Measurements from ENCODE around the gene NSUN7. TPM values are rescaled to one million over a fixed set of nuclear protein-coding genes. Genes with fewer than 3 reads are reported as not detected.
A peak's percentile ranks its signal among the peaks of the same experiment; 100 is the strongest.

Gene NSUN7
- total RNA-seq, 2 donors from 2014 or later, result 0.19 TPM; not detected in 1

GRCh38 chr4:40848940-40849339 is 99.2 kb downstream of the NSUN7 start:
- no peak for ATAC-seq
- no peaks in the 10 kb centered on the region for H3K36me3 Mint-ChIP-seq
- H3K27ac Mint-ChIP-seq, result peak overlapping the region; percentile 1 to 55
- no peaks in the 10 kb centered on the region for H3K9me3 Mint-ChIP-seq
- DNase-seq (ENCODE audit: low spot score in 2 of 2), result no peak

GRCh38 chr4:40850496-40850895 is 100.7 kb downstream of the NSUN7 start:
- DNase-seq (ENCODE audit: low spot score in 2 of 2), result no peak
- Mint-ChIP-seq H3K36me3 (no peaks in the 10 kb centered on the region), H3K9me3 (no peaks in the 10 kb centered on the region), H3K27ac (no peak overlapping the region)
- ATAC-seq, result no peak

- H3K36me3 Mint-ChIP-seq, result no peaks in the 10 kb centered on the region
- no peak overlapping the region for H3K27ac Mint-ChIP-seq
- ATAC-seq (no peak), DNase-seq (ENCODE audit: low spot score in 2 of 2) (no peak)
- H3K9me3 Mint-ChIP-seq, result no peaks in the 10 kb centered on the region
These were observed 106.6 kb downstream of the NSUN7 start for GRCh38 chr4:40856277-40856839.

GRCh38 chr4:40856840-40857362 is 107.1 kb downstream of the NSUN7 start:
- no peaks in the 10 kb centered on the region for H3K36me3 Mint-ChIP-seq

DNA sequence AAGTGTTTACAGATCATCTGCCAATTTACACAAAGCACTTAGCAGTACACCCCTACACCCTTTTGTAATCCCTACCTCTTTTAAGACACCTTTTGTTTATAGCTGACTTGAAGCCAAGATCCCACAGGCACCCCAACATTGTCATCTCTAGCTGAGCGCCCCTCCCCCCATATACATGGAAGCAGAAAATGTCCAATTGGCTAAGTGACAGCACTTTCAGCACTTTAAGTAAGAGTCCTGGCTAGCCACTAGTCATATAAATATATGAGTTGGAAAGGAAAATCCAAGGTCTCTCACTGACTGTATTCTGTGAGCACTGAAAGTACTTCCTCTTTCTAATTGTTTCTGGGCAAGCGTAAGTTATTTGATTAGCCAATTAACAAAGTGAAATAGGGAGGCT is 108.2 kb downstream of the NSUN7 start:
- DNase-seq (ENCODE audit: low spot score in 2 of 2) (no peak), ATAC-seq (no peak)
- Mint-ChIP-seq H3K9me3 (no peaks in the 10 kb centered on the region), H3K36me3 (no peaks in the 10 kb centered on the region), H3K27ac (no peak overlapping the region)

More at GRCh38 chr4:40856840-40857362, 107.1 kb downstream of the NSUN7 start:
- DNase-seq (ENCODE audit: low spot score in 2 of 2) (peak in 1 of 2 donors; percentile 72), ATAC-seq (peak; percentile 97 to 98)
- Mint-ChIP-seq H3K9me3 (no peaks in the 10 kb centered on the region), H3K27ac (no peak overlapping the region)

DNA sequence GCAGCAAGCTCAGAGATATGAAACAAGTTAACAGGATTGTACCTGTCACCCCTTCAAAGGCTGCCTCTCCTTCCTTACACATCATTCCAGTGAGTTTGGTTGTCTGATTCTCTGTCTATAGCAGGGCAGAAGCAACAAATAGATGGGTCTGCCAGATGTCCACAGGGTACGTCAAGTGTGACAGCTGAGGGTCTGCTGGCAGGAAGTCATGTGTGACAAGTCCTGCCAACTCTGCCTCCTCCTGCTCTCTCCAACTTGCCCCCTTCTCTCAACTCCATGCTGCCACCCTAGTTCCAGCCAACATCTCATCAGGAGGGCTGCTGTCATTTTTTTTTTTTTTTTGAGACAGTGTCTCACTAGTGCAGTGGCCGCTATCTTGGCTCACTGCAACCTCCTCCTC is 109.2 kb downstream of the NSUN7 start:
- no peaks in the 10 kb centered on the region for H3K36me3 Mint-ChIP-seq
- no peak overlapping the region for H3K27ac Mint-ChIP-seq
- no peaks in the 10 kb centered on the region for H3K9me3 Mint-ChIP-seq
- no peak for DNase-seq (ENCODE audit: low spot score in 2 of 2)
- no peak for ATAC-seq

Other genes starting within 250 kb of the NSUN7 start
- gene RBM47, start 120.1 kb upstream of the NSUN7 start, total RNA-seq, result 1 to 10 TPM in 1 of 2 donors, under 1 TPM in 1; 0.59 to 3.3 TPM